OCI-M1 (cell line): ENCODE data around the gene SYNE2.
"Not testable (repeated sequence)": the region's sequence is repeated elsewhere in the genome, so short reads cannot be mapped to it uniquely, and the experiment has no call there.

Experiments
- DNase-seq: peaks from one replicate; lab custom pipeline; 2025; lab: John Stamatoyannopoulos, UW

SYNE2 gene

DNA sequence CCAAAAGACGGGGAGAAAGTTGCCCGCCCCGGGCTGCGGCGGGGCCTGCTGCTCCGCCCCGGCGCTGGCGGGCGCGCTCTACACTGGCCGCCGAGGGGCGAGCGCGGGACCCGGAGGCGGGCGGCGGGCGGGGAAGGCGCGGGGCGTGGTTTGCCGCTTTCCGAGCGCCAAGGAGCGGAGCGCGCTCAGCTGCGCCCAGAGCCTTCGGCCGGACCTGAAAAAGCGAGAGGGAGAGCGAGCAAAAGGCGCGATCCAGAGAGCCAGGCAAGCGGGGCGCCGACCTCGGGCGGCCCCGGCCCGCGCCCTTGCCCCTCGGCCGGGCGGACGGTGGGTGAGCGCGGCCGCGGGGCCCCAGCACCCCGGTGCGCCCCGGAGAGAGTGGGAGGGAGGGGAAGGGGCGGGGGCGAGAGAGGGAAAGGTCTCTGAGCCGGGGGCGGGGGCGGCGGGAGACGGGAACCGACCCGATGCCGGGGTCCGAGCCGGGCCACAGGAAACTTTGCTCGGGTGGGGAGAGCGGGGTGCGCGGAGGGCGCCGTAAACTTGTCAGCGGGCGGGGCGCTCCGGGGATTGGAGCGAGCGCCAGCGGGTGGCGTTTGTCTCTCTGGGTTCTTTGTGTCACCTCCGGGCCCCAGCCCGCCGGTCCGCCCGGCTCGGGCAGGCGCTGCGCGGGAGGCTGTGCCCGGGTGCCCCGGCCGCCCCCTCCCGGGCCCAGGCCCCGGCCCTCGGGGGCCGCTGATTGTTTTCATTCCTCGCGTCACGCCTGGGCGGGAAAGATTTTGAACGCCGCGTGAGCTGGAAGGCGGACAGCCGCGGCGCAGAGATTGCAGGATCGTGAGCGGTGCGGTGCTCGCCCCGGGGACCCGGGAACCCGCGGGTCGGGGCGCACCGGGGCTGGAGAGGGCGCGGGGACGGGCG is at the start of gene SYNE2:
Gene SYNE2 (plus strand): TSS at position 188 of the 915 bp plus-strand sequence. CDS start 56,145 bp downstream, outside the sequence.
- peak; percentile 75 for DNase-seq

DNA sequence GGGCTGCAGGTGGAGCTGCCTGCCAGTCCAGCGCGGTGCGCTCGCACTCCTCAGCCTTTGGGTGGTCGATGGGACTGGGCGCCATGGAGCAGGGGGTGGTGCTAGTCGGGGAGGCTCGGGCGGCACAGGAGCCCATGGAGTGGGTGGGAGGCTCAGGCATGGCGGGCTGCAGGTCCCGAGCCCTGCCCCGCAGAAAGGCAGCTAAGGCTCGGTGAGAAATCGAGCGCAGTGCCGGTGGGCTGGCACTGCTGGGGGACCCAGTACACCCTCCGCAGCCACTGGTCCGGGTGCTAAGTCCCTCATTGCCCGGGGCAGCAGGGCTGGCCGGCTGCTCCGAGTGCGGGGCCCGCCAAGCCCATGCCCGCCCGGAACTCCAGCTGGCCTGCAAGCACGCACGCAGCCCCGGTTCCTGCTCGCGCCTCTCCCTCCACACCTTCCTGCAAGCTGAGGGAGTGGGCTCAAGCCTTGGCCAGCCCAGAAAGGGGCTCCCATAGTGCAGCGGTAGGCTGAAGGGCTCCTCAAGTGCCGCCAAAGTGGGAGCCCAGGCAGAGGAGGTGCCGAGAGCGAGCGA is 49.5 kb upstream of the SYNE2 start:
- not testable (repeated sequence) for DNase-seq

DNA sequence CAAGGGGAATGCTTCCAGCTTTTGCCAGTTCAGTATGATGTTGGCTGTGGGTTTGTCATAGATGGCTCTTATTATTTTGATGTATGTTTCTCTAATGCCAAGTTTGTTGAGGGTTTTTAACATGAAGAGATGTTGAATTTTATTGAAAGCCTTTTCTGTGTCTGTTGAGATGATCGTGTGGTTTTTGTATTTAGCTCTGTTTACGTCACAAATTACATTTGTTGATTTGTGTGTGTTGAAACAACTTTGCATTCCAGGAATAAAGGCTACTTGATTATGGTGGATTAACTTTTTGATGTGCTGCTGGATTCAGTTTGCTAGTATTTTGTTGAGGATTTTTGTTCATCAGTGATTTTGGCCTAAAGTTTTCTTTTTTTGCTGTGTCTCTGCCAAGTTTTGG is 46.7 kb upstream of the SYNE2 start:
- not testable (repeated sequence) for DNase-seq

DNA sequence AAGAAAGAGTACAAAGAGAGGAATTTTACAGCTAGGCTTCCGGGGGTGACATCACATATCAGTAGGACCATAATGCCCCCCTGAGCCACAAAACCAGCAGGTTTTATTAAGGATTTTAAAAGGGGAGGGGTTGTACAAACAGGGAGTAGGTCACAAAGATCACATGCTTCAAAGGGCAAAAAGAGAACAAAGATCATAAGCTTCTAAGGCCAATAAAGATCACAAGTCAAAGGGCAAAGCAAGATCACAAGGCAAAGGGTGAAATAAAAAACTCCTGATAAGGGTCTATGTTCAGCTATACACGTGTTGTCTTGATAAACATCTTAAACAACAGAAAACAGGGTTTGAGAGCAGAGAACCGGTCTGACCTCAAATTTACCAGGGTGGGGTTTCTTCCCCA is 41.1 kb upstream of the SYNE2 start:
- DNase-seq = not testable (repeated sequence)

DNA sequence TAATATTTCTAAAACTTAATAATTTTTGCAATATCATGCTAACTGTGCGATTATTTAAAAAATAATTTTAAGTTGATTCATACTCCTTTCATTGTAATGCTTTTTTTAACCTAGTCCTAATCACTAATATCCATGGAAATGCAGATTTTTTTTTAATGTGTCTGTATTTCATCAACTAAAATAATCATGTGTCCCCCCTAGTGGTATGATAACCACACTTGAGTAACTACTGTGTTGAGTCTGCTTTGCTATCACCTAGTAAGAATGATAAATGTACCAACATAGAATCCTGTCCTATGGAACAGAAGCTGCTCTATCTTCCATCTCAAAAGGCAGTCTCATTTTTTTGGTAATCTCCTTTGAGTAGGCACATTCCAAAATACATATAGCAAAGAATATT is 19.1 kb upstream of the SYNE2 start:
- no peak for DNase-seq

DNA sequence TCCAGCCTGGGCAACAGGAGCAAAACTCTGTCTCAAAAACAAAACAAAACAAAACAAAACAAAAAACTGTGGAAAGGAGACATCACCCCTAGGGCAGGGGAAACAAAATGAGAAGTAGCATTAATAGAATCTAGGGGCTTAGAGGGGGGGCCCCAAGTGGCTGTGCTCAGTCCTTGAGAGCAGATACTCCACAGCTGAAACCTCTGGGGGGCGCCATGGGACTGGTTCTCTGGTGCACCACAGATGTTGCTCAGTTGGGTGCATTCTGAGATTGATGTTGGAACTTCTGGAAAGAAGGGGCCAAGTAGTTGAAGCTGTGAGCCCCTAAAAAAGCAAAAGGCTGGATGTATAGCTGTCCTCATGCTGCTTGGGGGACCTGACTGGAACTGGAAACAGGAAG is 11.8 kb upstream of the SYNE2 start:
- DNase-seq = no peak

- DNase-seq = no peak
These were observed 9.0 kb upstream of the SYNE2 start for GRCh38 chr14:63843796-63844195.

GRCh38 chr14:63848890-63849289 is 3.9 kb upstream of the SYNE2 start:
- DNase-seq = no peak

GRCh38 chr14:63852271-63852816 is 460 bp upstream of the SYNE2 start:
- no peak for DNase-seq

DNA sequence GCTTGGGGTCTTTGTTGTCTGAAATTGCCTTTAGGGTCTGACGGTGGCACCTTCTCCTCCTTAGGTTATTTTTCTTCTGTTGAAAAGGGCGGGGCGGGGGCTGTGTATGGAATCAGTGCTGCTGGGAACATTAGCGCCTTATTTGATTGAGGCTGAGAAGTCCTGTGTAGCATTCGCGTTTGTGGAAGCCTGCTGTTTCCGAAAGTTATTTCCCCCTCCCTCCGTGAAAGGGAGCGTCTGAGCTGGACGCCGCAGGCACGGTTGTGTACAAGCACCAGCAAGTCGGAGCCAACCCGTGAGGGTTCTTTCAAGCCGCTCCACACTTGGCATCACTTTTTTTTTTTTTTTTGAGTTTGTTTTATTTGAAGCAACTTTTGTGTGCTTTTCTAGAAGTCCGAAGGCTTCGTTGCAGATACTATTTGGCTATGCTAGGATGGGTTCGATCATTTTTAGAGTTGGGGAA is 1.1 kb downstream of the SYNE2 start:
- DNase-seq = no peak

DNA sequence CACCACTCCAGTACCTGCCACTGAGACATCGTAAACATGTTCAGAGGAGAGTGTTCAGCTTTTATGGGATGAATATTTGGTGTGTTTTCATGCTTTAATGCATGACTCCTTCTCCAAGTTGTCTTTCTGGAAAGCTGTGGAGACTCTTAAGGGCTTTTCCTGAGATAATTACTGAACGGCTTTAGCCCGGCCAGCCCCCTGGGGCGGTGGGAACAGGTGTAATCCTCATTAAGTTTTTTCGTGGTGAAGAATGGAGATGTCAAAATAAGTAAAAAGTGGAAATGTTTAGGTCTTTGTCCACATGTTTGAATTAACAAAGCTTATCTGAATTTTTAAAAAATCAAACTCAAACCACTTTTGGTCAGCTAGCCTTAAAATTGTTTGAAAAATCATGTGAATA is 1.5 kb downstream of the SYNE2 start:
- no peak for DNase-seq

GRCh38 chr14:63855281-63855680 is 2.5 kb downstream of the SYNE2 start:
- DNase-seq = no peak

GRCh38 chr14:63857466-63858030 is 4.7 kb downstream of the SYNE2 start:
- DNase-seq = no peak

DNA sequence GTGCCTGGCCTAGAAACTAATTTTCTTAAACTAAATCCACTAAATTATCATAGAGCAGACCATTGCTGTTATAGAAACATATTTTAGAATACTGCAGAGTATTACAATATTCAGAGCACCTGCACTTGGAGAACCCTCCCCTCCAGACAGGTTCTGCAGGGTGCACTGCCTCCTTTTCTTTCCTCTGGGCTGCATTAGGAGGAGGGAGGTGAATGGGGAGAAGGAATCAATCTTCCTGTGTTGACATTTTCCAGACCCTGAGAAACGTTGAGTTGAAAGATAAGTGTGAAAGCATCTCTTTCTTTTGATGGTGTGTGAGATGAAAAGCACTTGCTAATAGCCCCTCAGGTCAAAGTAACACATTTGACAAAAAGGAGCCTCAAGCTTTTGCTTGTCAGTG is 7.3 kb downstream of the SYNE2 start:
- no peak for DNase-seq

DNA sequence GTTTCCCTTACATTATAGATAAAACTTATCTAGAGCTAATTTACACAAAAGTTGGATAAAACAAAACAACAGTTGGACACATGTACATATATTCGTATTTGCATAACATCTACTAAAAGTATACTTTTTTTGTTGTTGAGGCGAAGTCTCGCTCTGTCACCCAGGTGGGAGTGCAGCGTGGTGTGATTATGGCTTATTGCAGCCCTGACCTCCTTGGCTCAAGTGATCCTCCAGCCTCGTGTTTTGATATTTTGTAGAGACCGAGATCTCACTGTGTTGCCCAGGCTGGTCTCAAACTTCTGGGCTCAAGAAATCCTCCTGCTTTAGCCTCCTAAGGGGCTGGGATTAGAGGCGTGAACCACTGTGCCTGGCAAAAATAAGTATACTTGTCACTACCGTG is 9.4 kb downstream of the SYNE2 start:
- DNase-seq = no peak

- DNase-seq = no peak
These were observed 10.2 kb downstream of the SYNE2 start for GRCh38 chr14:63863004-63863403.

GRCh38 chr14:63864775-63865174 is 12.0 kb downstream of the SYNE2 start:
- DNase-seq = not testable (repeated sequence)

- DNase-seq = peak; percentile 67
These were observed 15.4 kb downstream of the SYNE2 start for GRCh38 chr14:63867933-63868921.

- DNase-seq = not testable (repeated sequence)
These were observed 17.3 kb downstream of the SYNE2 start for GRCh38 chr14:63869940-63870752.

DNA sequence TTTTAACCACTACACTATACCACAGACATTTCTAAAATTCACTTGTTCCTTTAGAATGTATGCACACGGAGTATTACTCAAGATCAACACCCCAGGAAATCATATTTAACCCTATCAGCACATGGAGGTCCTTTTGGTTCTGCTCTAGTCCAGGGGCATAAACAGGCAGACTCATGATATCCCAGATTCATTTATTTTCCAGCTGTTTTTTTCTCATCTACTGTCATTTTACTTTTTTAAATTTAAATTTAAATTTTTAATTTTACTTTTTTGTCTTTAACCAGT is 17.9 kb downstream of the SYNE2 start:
- not testable (repeated sequence) for DNase-seq

DNA sequence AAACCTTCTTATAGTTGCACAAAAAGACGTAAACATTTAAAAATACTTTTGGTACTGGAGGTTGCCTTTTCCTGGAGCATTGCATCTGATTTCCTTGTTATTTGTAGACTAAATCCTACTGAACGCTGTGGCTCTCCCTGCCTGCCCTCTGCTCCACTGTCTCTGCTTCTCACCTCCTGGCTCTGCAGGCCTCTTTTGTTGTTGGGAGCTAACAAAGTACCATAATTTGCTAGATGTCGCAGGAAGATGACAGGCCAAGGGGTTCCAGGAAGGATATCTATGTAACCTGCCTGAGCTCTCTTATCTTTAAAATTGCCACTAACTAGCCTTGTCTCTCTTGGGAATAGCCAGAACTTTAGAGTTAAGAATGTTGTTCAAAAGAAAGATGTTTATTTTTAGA is 21.4 kb downstream of the SYNE2 start:
- no peak for DNase-seq
